Panc1 (cell line): ENCODE measurements around the gene GPR18. TPM values are rescaled to one million over a fixed set of nuclear protein-coding genes. Genes with fewer than 3 reads are reported as not detected.

Source experiments
- ATAC-seq: fragments of 200-7000 bp; cut with Tn5 transposase; 2 replicates; pipeline ENCODE4 v1.9.1; 2020; ENCODE audit warnings: mild to moderate bottlenecking, moderate library complexity
- BruUV-seq: library from RNA; stranded (reverse); fragments of 400-500 nt; replicated peaks from 2 replicates; lab custom pipeline; 2021; lab: Mats Ljungman, UMichigan
- CTCF ChIA-PET: fragments of 300-600 bp; sonication (Branson Sonifier 250); formaldehyde crosslinking; loops from one replicate; lab custom pipeline; 2022; ENCODE audit warnings: antibody characterized with exemption; lab: Charles Lee
- POLR2A ChIA-PET: fragments of 300-600 bp; sonication (Branson Sonifier 250); formaldehyde crosslinking; loops from one replicate; lab custom pipeline; 2022; ENCODE audit warnings: antibody characterized with exemption; lab: Charles Lee
- DNase-seq: peaks from one replicate; pipeline ENCODE4 v3.0.0-alpha.2; 2010; ENCODE audit warnings: low read depth, low spot score
- H3K27ac ChIP-seq: 2 replicates; pipeline ENCODE4 v1.5.1; 2011; ENCODE audit warnings: mild to moderate bottlenecking, low read length, inconsistent platforms
- H3K27me3 ChIP-seq: fragments of 200-500 bp; sonication (Bioruptor generic); 2 replicates; pipeline ENCODE4 v1.6.0; 2014; ENCODE audit warnings: low read length, inconsistent platforms; ENCODE audit not compliant: control insufficient read depth, insufficient read depth
- H3K36me3 ChIP-seq: fragments of 200-500 bp; sonication (Bioruptor generic); 2 replicates; pipeline ENCODE4 v1.5.1; 2014; ENCODE audit warnings: inconsistent platforms, mild to moderate bottlenecking, low read length, moderate library complexity; ENCODE audit not compliant: control insufficient read depth, insufficient read depth
- H3K4me1 ChIP-seq: 2 replicates; pipeline ENCODE4 v1.5.1; 2011; ENCODE audit warnings: inconsistent platforms, mild to moderate bottlenecking, low read length, moderate library complexity; ENCODE audit not compliant: control insufficient read depth, insufficient read depth
- H3K4me3 ChIP-seq, 2 experiments: 2 replicates each; pipeline ENCODE4 v1.5.1; 2011 to 2012; ENCODE audit warnings: low read depth in 2 of 2, low read length in 2 of 2, mild to moderate bottlenecking in 2 of 2, inconsistent platforms in 1 of 2, moderate library complexity in 1 of 2
- H3K9me3 ChIP-seq: fragments of 200-500 bp; sonication (Bioruptor generic); 2 replicates; pipeline ENCODE4 v1.5.1; 2014; ENCODE audit warnings: low read depth, mild to moderate bottlenecking, inconsistent platforms, low read length, moderate library complexity; ENCODE audit not compliant: control insufficient read depth, insufficient read depth
- POLR2AphosphoS5 ChIP-seq: IDR thresholded peaks from 2 replicates; pipeline ENCODE4 v1.6.1; 2012; ENCODE audit warnings: mild to moderate bottlenecking, low read depth, low read length, moderate library complexity
- REST ChIP-seq, 2 experiments: IDR thresholded peaks; 2 replicates each; pipeline ENCODE4 v1.6.1; 2011 to 2012; ENCODE audit warnings: low read depth in 2 of 2, control low read depth in 1 of 2, low read length in 1 of 2, mild to moderate bottlenecking in 1 of 2, moderate library complexity in 1 of 2; ENCODE audit not compliant: insufficient read depth in 1 of 2
- SIN3A ChIP-seq: IDR thresholded peaks from 2 replicates; pipeline ENCODE4 v1.6.1; 2012; ENCODE audit warnings: low read depth, mild to moderate bottlenecking, low read length, moderate library complexity, borderline replicate concordance; ENCODE audit not compliant: insufficient read depth
- TCF7L2 ChIP-seq: IDR thresholded peaks from 2 replicates; pipeline ENCODE4 v1.6.1; 2011; ENCODE audit warnings: mild to moderate bottlenecking, low read depth, low read length, inconsistent platforms
- in situ Hi-C: cut with HindIII; loops from 2 replicates; pipeline ENCODE4 v1.10.0; 2016; ENCODE audit warnings: low sequenced_read_pairs, low pct_unique_long_range_greater_than_20kb
- intact Hi-C: fragments of 100-400 bp; cut with micrococcal nuclease; formaldehyde crosslinking; loops from one replicate; pipeline ENCODE4 v1.10.0; 2022; ENCODE audit not compliant: unreplicated experiment
- total RNA-seq: library from RNA; stranded (reverse); gene quantifications from one replicate; pipeline ENCODE4 v1.2.1, GENCODE V29; 2021; ENCODE audit not compliant: unreplicated experiment
- TF ChIP-seq, protein P1 (sequence below): fragments of 450-650 bp; IDR thresholded peaks from 2 replicates; pipeline ENCODE4 v1.5.1; 2017; ENCODE audit warnings: mild to moderate bottlenecking

GPR18 gene
- total RNA-seq, 1 experiment from 2014 or later = not detected

GRCh38 chr13:99214731-99215130 is 43.4 kb downstream of the GPR18 start:
- CTCF ChIA-PET = no interaction called here
- intact Hi-C loops (no loop called here), in situ Hi-C loops (no loop called here)
- Histone ChIP-seq H3K36me3 (no peaks in the 10 kb centered on the region), H3K27me3 (no peaks in the 10 kb centered on the region), H3K4me1 (no peaks in the 10 kb centered on the region; the same call in 1 of the 2 replicates), H3K4me3 (no peak overlapping the region), H3K27ac (no peak overlapping the region), H3K9me3 (no peaks in the 10 kb centered on the region)
- no peak for TF ChIP-seq POLR2AphosphoS5
- TF ChIP-seq REST (IDR thresholded peaks at IDR 0.05; ENCODE audit: insufficient read depth in 1 of 2, low read depth in 2 of 2, low read length in 1 of 2) = no peak
- TF ChIP-seq TCF7L2 = no peak
- TF ChIP-seq SIN3A = no peak
- TF ChIP-seq, protein P1, sequence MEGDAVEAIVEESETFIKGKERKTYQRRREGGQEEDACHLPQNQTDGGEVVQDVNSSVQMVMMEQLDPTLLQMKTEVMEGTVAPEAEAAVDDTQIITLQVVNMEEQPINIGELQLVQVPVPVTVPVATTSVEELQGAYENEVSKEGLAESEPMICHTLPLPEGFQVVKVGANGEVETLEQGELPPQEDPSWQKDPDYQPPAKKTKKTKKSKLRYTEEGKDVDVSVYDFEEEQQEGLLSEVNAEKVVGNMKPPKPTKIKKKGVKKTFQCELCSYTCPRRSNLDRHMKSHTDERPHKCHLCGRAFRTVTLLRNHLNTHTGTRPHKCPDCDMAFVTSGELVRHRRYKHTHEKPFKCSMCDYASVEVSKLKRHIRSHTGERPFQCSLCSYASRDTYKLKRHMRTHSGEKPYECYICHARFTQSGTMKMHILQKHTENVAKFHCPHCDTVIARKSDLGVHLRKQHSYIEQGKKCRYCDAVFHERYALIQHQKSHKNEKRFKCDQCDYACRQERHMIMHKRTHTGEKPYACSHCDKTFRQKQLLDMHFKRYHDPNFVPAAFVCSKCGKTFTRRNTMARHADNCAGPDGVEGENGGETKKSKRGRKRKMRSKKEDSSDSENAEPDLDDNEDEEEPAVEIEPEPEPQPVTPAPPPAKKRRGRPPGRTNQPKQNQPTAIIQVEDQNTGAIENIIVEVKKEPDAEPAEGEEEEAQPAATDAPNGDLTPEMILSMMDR = no peak
- ATAC-seq (no peak), DNase-seq (no peak)
- POLR2A ChIA-PET = no interaction called here
- BruUV-seq = no TSS peak

- in situ Hi-C loops = no loop called here
- intact Hi-C loops = no loop called here
- no peak for ATAC-seq
- no peak overlapping the region for H3K27ac ChIP-seq
- no peak for DNase-seq
- H3K4me3 ChIP-seq = no peak overlapping the region
- H3K27me3 ChIP-seq = no peaks in the 10 kb centered on the region
- H3K9me3 ChIP-seq = no peaks in the 10 kb centered on the region
- no TSS peak for BruUV-seq
- ChIA-PET POLR2A (no interaction called here), CTCF (no interaction called here)
- no peaks in the 10 kb centered on the region for H3K36me3 ChIP-seq
- TF ChIP-seq TCF7L2 = no peak
- no peak for TF ChIP-seq REST (IDR thresholded peaks at IDR 0.05; ENCODE audit: insufficient read depth in 1 of 2, low read depth in 2 of 2, low read length in 1 of 2)
- TF ChIP-seq, protein P1 = no peak
- no peak for TF ChIP-seq POLR2AphosphoS5
- TF ChIP-seq SIN3A = no peak
- H3K4me1 ChIP-seq = no peaks in the 10 kb centered on the region; the same call in 1 of the 2 replicates
Measured at GRCh38 chr13:99214232-99214631, 43.9 kb downstream of the GPR18 start.
